ENCODE data around the gene HCFC2.

DNA sequence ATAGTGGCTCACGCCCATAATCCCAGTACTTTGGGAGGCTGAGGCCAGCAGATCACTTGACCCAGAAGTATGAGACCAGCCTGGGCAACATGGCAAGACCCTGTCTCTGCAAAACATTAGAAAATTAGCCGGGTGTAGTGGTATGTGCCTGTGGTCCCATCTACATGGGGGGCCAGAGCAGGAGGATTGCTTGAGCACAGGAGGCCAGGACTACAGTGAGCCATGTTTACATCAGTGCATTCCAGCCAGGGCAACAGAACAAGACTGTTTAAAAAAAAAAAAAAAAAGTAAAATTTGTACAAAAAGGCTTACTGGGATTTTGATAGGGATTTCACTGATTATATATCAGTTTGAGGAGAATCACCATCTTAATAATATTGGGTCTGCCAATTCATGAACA is 7.8 kb downstream of the HCFC2 start:
- no peak for TF ChIP-seq TEAD4 (IDR thresholded peaks at IDR 0.05; ENCODE audit: low read length)
- no peak for TF ChIP-seq TEAD4 (CRISPR knock-in tag; IDR thresholded peaks at IDR 0.05; ENCODE audit: borderline replicate concordance)
- TF ChIP-seq MXI1 (IDR thresholded peaks at IDR 0.05; ENCODE audit: low read depth, low read length), result no peak
- TF ChIP-seq ZNF282 (CRISPR knock-in tag; IDR thresholded peaks at IDR 0.05), result no peak
- no peak for TF ChIP-seq EZH2 (IDR thresholded peaks at IDR 0.05; ENCODE audit: borderline replicate concordance, low read depth, low read length)
- no peak for TF ChIP-seq JUN (IDR thresholded peaks at IDR 0.05; ENCODE audit: borderline replicate concordance, low read depth, low read length)
- TF ChIP-seq JUN (CRISPR knock-in tag; IDR thresholded peaks at IDR 0.05; ENCODE audit: borderline replicate concordance), result no peak
- TF ChIP-seq, protein P1, sequence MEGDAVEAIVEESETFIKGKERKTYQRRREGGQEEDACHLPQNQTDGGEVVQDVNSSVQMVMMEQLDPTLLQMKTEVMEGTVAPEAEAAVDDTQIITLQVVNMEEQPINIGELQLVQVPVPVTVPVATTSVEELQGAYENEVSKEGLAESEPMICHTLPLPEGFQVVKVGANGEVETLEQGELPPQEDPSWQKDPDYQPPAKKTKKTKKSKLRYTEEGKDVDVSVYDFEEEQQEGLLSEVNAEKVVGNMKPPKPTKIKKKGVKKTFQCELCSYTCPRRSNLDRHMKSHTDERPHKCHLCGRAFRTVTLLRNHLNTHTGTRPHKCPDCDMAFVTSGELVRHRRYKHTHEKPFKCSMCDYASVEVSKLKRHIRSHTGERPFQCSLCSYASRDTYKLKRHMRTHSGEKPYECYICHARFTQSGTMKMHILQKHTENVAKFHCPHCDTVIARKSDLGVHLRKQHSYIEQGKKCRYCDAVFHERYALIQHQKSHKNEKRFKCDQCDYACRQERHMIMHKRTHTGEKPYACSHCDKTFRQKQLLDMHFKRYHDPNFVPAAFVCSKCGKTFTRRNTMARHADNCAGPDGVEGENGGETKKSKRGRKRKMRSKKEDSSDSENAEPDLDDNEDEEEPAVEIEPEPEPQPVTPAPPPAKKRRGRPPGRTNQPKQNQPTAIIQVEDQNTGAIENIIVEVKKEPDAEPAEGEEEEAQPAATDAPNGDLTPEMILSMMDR (IDR thresholded peaks at IDR 0.05 in 2 of 3, conservative IDR thresholded peaks at IDR 0.05 in 1 of 3; ENCODE audit: insufficient read depth in 2 of 3, low read depth in 1 of 3, low read length in 3 of 3), result no peak
- TF ChIP-seq, protein P2, sequence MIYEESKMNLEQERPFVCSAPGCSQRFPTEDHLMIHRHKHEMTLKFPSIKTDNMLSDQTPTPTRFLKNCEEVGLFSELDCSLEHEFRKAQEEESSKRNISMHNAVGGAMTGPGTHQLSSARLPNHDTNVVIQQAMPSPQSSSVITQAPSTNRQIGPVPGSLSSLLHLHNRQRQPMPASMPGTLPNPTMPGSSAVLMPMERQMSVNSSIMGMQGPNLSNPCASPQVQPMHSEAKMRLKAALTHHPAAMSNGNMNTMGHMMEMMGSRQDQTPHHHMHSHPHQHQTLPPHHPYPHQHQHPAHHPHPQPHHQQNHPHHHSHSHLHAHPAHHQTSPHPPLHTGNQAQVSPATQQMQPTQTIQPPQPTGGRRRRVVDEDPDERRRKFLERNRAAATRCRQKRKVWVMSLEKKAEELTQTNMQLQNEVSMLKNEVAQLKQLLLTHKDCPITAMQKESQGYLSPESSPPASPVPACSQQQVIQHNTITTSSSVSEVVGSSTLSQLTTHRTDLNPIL (CRISPR knock-in tag; IDR thresholded peaks at IDR 0.05), result no peak
- TF ChIP-seq SP2 (IDR thresholded peaks at IDR 0.05; ENCODE audit: extremely low read depth, low read depth, low read length, poor library complexity, severe bottlenecking), result no peak
- TF ChIP-seq, protein P3, sequence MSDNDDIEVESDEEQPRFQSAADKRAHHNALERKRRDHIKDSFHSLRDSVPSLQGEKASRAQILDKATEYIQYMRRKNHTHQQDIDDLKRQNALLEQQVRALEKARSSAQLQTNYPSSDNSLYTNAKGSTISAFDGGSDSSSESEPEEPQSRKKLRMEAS (CRISPR knock-in tag; IDR thresholded peaks at IDR 0.05), result no peak
